SU-DHL-6 (cell line): ENCODE measurements around the gene COL23A1.

Experiments
- H2AFZ ChIP-seq: fragments of 200-600 bp; sonication (generic); 2 replicates; pipeline ENCODE4 v1.6.1; 2014; ENCODE audit warnings: low read depth, mild to moderate bottlenecking, moderate library complexity, mixed read lengths, antibody characterized with exemption, low read length; ENCODE audit not compliant: severe bottlenecking
- H3F3A ChIP-seq: fragments of 200-600 bp; shearing (Covaris generic); 2 replicates; pipeline ENCODE4 v1.6.0; 2016; ENCODE audit warnings: antibody characterized with exemption, mild to moderate bottlenecking; ENCODE audit not compliant: insufficient read depth
- H3K27ac ChIP-seq: fragments of 200-600 bp; sonication (generic); 2 replicates; pipeline ENCODE4 v1.5.1; 2016; ENCODE audit warnings: low read depth, mild to moderate bottlenecking, low read length, moderate library complexity, mixed read lengths
- H3K27me3 ChIP-seq: fragments of 200-600 bp; sonication (generic), shearing (Covaris generic); 2 replicates; pipeline ENCODE4 v1.6.0; 2014; ENCODE audit warnings: mild to moderate bottlenecking, low read length
- H3K36me3 ChIP-seq: fragments of 200-600 bp; sonication (generic); 2 replicates; pipeline ENCODE4 v1.6.1; 2014; ENCODE audit warnings: mild to moderate bottlenecking, low read length, mixed read lengths
- H3K4me2 ChIP-seq: fragments of 300-600, 200-600 bp; shearing (Covaris generic), sonication (generic); 2 replicates; pipeline ENCODE4 v1.6.0; 2014; ENCODE audit warnings: low read length, low read depth, mild to moderate bottlenecking; ENCODE audit not compliant: poor library complexity, severe bottlenecking
- H3K4me3 ChIP-seq: fragments of 200-600 bp; sonication (generic); 2 replicates; pipeline ENCODE4 v1.5.1; 2014; ENCODE audit warnings: antibody characterized with exemption, low read length, mild to moderate bottlenecking, mixed read lengths; ENCODE audit not compliant: insufficient read depth, poor library complexity, severe bottlenecking
- H3K79me2 ChIP-seq: fragments of 200-600 bp; sonication (generic); 2 replicates; pipeline ENCODE4 v1.6.1; 2014; ENCODE audit warnings: mild to moderate bottlenecking, low read length, moderate library complexity; ENCODE audit not compliant: insufficient read depth
- H3K9ac ChIP-seq: fragments of 200-600 bp; sonication (generic); 2 replicates; pipeline ENCODE4 v1.7.0; 2014; ENCODE audit warnings: mild to moderate bottlenecking, low read length
- H3K9me2 ChIP-seq: fragments of 200-600 bp; sonication (generic); replicated peaks from 2 replicates; pipeline ENCODE4 v1.6.1; 2014; ENCODE audit warnings: low read length; ENCODE audit not compliant: insufficient read depth
- H3K9me3 ChIP-seq: fragments of 200-600 bp; sonication (generic); 2 replicates; pipeline ENCODE4 v1.6.1; 2014; ENCODE audit warnings: low read length, mixed read lengths; ENCODE audit not compliant: insufficient read depth
- H4K20me1 ChIP-seq: fragments of 200-600 bp; sonication (generic); 2 replicates; pipeline ENCODE4 v1.6.1; 2014; ENCODE audit warnings: low read depth, mild to moderate bottlenecking, antibody characterized with exemption, low read length, moderate library complexity, mixed read lengths
- EZH2phosphoT487 ChIP-seq: fragments of 200-600 bp; sonication (generic), shearing (Covaris generic); conservative IDR thresholded peaks from 2 replicates; pipeline ENCODE4 v1.6.1; 2018; ENCODE audit warnings: mild to moderate bottlenecking, antibody characterized with exemption, low read length, moderate library complexity, mixed read lengths
- TF ChIP-seq, protein P1 (sequence below): fragments of 200-600 bp; sonication (generic); IDR thresholded peaks from one replicate; pipeline ENCODE4 v1.5.1; 2017; ENCODE audit warnings: antibody characterized with exemption, mild to moderate bottlenecking, low read length, moderate library complexity; ENCODE audit not compliant: insufficient read depth, poor library complexity, severe bottlenecking

Gene COL23A1

DNA sequence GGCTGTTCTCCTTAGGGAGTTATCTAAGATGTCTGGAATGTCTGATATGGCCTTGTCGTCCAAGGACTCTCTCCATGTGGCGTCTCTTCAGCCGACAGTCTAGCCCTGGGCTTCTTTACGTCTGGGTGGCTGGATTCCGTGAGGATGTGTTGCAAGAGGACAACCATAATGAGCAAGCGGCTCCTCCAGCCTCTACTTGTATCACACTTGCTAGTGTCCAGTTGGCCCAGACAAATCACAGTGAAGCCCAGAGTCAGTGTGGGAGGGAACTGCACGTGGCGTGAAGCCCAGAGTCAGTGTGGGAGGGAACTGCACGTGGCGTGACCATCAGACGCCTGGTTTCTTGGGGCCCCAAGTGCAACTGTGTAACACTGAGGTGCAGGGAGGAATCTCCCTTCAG, 61.1 kb downstream of the COL23A1 start:
- Histone ChIP-seq H3K4me2 (no peak overlapping the region), H3K4me3 (no peak overlapping the region), H3K27me3 (no peaks in the 10 kb centered on the region), H3F3A (no peaks in the 10 kb centered on the region), H3K36me3 (no peaks in the 10 kb centered on the region), H3K9me2 (no peaks in the 10 kb centered on the region), H2AFZ (no peak overlapping the region), H3K79me2 (no peaks in the 10 kb centered on the region), H3K9me3 (no peaks in the 10 kb centered on the region), H3K27ac (no peak overlapping the region), H4K20me1 (no peaks in the 10 kb centered on the region), H3K9ac (no peak overlapping the region)
- TF ChIP-seq, protein P1, sequence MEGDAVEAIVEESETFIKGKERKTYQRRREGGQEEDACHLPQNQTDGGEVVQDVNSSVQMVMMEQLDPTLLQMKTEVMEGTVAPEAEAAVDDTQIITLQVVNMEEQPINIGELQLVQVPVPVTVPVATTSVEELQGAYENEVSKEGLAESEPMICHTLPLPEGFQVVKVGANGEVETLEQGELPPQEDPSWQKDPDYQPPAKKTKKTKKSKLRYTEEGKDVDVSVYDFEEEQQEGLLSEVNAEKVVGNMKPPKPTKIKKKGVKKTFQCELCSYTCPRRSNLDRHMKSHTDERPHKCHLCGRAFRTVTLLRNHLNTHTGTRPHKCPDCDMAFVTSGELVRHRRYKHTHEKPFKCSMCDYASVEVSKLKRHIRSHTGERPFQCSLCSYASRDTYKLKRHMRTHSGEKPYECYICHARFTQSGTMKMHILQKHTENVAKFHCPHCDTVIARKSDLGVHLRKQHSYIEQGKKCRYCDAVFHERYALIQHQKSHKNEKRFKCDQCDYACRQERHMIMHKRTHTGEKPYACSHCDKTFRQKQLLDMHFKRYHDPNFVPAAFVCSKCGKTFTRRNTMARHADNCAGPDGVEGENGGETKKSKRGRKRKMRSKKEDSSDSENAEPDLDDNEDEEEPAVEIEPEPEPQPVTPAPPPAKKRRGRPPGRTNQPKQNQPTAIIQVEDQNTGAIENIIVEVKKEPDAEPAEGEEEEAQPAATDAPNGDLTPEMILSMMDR = no peak
- no peak for TF ChIP-seq EZH2phosphoT487

DNA sequence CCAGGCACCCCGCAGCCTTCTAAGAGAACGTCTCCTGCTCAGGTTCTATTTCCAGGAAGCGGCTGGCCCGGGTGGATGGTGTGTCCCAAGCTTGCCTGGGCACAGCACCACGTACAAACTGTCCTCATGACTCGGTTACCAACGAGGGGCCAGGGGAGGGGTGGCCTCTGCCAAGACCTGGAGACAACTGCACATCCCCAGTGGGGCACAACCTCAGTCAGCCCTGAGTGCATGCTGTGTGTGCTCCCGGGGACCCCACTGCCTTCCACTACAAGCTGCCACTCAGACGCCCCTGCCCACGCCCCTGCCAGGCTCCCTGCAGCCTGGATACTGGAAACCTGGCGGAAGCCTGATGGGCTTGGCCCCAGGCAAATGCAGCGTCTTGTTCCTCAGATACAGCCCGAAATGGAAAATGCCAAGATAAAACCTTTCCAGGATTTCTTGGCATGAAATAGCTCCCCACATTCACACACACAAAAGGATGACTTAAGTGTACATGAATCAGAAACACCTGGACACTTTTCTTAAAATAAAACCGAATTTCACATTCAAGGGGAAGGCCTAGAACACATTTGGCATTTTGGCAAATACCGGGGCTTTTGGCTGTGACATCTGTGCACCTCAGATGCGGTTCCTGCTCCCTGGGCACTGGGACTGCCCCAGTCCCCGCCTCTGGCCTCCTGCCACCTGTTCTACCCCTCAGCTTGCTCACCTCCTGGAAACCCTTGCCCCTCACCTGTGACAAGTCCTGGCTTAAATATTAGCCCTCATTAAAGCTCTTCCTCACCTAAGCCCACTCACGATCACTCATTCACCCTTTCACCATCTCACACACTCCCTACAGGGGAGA, 62.5 kb downstream of the COL23A1 start:
- no peaks in the 10 kb centered on the region for H3K36me3 ChIP-seq
- H3K9me2 ChIP-seq = no peaks in the 10 kb centered on the region
- no peak overlapping the region for H3K4me2 ChIP-seq
- no peak overlapping the region for H3K4me3 ChIP-seq
- H3K27ac ChIP-seq = no peak overlapping the region
- no peaks in the 10 kb centered on the region for H3F3A ChIP-seq
- no peak overlapping the region for H2AFZ ChIP-seq
- H3K9ac ChIP-seq = no peak overlapping the region
- no peaks in the 10 kb centered on the region for H3K9me3 ChIP-seq
- H4K20me1 ChIP-seq = no peaks in the 10 kb centered on the region
- no peaks in the 10 kb centered on the region for H3K27me3 ChIP-seq
- TF ChIP-seq EZH2phosphoT487 = no peak
- TF ChIP-seq, protein P1 = no peak
- H3K79me2 ChIP-seq = no peaks in the 10 kb centered on the region

DNA sequence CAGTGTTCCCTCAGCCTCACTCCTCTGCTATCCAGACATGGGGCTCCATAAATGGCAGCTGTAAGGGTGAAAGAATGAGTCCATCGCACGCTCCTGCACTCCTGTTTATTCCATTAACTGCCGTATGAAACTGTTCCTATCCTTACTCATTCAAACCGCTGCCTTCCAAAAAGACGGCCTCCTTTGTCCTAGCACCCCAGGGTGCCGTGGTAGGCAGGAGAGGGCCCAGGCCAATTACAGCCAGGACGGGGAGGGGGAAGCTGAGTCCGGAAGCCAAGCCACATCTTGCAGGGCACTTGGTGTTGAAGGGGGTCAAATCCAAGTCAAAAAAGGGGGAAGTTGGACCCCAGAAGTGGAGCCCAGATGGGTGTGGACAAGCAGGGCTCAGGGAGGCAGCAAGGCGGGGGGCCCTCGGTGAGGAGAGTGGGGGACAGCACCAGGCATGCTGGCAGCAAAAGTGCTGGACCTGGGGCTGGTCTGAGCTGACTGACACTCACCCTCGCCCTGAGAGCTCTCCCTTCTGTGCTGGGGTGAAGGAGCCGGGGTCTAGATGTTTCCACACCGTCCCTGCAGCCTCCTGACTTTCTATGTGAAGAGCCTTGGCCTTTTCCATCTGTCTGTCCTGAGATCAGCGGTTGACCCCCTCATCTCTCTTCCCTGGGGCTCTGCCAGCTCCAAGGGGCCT, 63.3 kb downstream of the COL23A1 start:
- no peak overlapping the region for H3K9ac ChIP-seq
- H3K27ac ChIP-seq = no peak overlapping the region
- no peaks in the 10 kb centered on the region for H3F3A ChIP-seq
- TF ChIP-seq, protein P1 = no peak
- no peak for TF ChIP-seq EZH2phosphoT487
- no peak overlapping the region for H2AFZ ChIP-seq
- H3K79me2 ChIP-seq = no peaks in the 10 kb centered on the region
- no peak overlapping the region for H3K4me3 ChIP-seq
- no peaks in the 10 kb centered on the region for H3K36me3 ChIP-seq
- H3K4me2 ChIP-seq = no peak overlapping the region
- no peaks in the 10 kb centered on the region for H3K27me3 ChIP-seq
- H3K9me3 ChIP-seq = no peaks in the 10 kb centered on the region
- no peaks in the 10 kb centered on the region for H4K20me1 ChIP-seq
- H3K9me2 ChIP-seq = no peaks in the 10 kb centered on the region
